Ascending aorta (tissue), 2 donors: Measurements from ENCODE around the gene GPR83. TPM values are rescaled to one million over a fixed set of nuclear protein-coding genes. Genes with fewer than 3 reads are reported as not detected.
"Not testable (repeated sequence)": the region's sequence is repeated elsewhere in the genome, so short reads cannot be mapped to it uniquely, and the experiment has no call there.

Experiments
- DNase-seq, 2 donors: peaks; one replicate each; pipeline ENCODE4 v3.0.0-alpha.2; 2019; ENCODE audit warnings: low spot score in 2 of 2
- H3K27ac ChIP-seq, 2 donors: fragments of 200-600 bp; sonication (generic); one replicate each; pipeline ENCODE4 v1.5.1; 2016 to 2017; ENCODE audit warnings: mild to moderate bottlenecking in 1 of 2
- H3K27me3 ChIP-seq: fragments of 200-600 bp; sonication (generic); one replicate; pipeline ENCODE4 v1.5.1; 2017
- H3K36me3 ChIP-seq, 2 donors: fragments of 200-600 bp; sonication (generic); one replicate each; pipeline ENCODE4 v1.5.1; 2016
- H3K4me1 ChIP-seq, 2 donors: fragments of 200-600 bp; sonication (generic); one replicate each; pipeline ENCODE4 v1.5.1; 2016 to 2017; ENCODE audit warnings: mild to moderate bottlenecking in 1 of 2
- H3K4me3 ChIP-seq, 2 donors: fragments of 200-600 bp; sonication (generic); one replicate each; pipeline ENCODE4 v1.5.1; 2016 to 2017; ENCODE audit warnings: mild to moderate bottlenecking in 1 of 2
- H3K9me3 ChIP-seq, 2 donors: fragments of 200-600 bp; sonication (generic); one replicate each; pipeline ENCODE4 v1.5.1; 2016
- intact Hi-C: fragments of 100-400 bp; cut with DNase I; formaldehyde crosslinking; loops from one replicate; pipeline ENCODE4 v1.15.1; 2023
- total RNA-seq: library from RNA; depleted of rRNA; stranded (reverse); fragments of >200 nt; gene quantifications from one replicate; pipeline ENCODE4 v1.1.0, GENCODE V29; 2016
- TF ChIP-seq, protein P1 (sequence below), 3 experiments: fragments of 200-600 bp in 2 of 3; fragments of 450-650 bp in 1 of 3; sonication (generic) in 2 of 3; IDR thresholded peaks; one replicate each; pipeline ENCODE4 v1.5.1; 2016 to 2019; ENCODE audit warnings: antibody characterized with exemption in 3 of 3, mild to moderate bottlenecking in 1 of 3, moderate library complexity in 1 of 3

GPR83 gene
- total RNA-seq, 1 donor from 2014 or later: not detected

DNA sequence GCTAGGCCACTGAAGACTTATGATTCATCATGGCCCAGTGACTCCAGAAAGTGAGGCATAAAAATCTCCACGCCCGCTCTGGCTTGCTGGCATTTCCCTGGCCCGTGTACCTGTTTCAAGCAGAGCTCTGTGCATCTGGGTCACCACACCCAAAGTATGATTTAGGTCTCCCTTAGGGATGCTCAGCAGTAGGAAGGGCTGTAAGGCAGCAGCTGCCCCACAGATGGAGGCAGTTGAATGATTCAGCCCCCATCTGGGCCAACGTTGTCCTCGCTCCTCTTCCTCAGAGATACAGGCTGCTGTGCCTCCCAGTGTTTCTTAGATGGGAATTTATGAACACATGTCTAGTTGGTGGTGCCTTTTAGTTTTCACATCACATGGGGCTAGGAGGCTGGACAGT, 21.6 kb downstream of the GPR83 start:
- no peak overlapping the region for H3K4me3 ChIP-seq
- H3K4me1 ChIP-seq: no peaks in the 10 kb centered on the region
- H3K27ac ChIP-seq: no peak overlapping the region
- H3K36me3 ChIP-seq: no peaks in the 10 kb centered on the region
- TF ChIP-seq, protein P1, sequence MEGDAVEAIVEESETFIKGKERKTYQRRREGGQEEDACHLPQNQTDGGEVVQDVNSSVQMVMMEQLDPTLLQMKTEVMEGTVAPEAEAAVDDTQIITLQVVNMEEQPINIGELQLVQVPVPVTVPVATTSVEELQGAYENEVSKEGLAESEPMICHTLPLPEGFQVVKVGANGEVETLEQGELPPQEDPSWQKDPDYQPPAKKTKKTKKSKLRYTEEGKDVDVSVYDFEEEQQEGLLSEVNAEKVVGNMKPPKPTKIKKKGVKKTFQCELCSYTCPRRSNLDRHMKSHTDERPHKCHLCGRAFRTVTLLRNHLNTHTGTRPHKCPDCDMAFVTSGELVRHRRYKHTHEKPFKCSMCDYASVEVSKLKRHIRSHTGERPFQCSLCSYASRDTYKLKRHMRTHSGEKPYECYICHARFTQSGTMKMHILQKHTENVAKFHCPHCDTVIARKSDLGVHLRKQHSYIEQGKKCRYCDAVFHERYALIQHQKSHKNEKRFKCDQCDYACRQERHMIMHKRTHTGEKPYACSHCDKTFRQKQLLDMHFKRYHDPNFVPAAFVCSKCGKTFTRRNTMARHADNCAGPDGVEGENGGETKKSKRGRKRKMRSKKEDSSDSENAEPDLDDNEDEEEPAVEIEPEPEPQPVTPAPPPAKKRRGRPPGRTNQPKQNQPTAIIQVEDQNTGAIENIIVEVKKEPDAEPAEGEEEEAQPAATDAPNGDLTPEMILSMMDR (IDR thresholded peaks at IDR 0.05): no peak
- no peaks in the 10 kb centered on the region for H3K9me3 ChIP-seq
- H3K27me3 ChIP-seq: no peaks in the 10 kb centered on the region
- no peak for DNase-seq
- intact Hi-C loops: no loop called here

DNA sequence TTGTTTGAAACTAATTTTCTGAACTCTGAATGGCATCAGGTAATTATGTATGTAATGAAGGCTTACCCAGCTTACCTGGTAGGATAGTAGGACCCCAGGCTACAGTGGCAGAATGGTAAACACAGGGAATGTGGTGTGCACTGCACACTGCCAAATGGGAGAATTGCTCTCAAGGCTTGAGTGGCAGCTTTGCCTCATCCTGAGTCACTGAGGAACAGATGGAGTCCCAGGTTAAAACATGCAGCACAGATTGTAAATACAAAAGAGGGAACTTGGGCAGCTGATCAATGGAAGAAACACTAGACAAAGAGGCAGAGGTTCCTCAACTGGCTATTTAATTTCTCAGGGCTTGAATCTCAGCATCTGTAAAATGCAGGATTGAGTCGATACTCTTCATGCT, 24.4 kb downstream of the GPR83 start:
- no peak for DNase-seq
- Histone ChIP-seq H3K27ac (no peak overlapping the region), H3K4me3 (no peak overlapping the region), H3K27me3 (no peaks in the 10 kb centered on the region), H3K36me3 (no peaks in the 10 kb centered on the region), H3K9me3 (no peaks in the 10 kb centered on the region), H3K4me1 (no peaks in the 10 kb centered on the region)
- intact Hi-C loops: no loop called here
- TF ChIP-seq, protein P1 (IDR thresholded peaks at IDR 0.05): no peak

DNA sequence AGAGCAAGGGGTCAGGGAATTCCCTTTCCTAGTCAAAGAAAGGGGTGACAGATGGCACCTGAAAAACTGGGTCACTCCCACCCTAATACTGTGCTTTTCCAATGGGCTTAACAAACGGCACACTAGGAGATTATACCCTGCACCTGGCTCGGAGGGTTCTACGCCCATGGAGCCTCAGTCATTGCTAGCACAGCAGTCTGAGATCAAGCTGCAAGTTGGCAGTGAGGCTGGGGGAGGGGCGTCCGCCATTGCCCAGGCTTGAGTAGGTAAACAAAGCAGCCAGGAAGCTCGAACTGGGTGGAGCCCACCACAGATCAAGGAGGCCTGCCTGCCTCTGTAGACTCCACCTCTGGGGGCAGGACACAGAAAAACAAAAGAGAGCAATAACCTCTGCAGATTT, 30.6 kb downstream of the GPR83 start:
- H3K36me3 ChIP-seq, H3K9me3 ChIP-seq, H3K27me3 ChIP-seq, intact Hi-C loops, H3K27ac ChIP-seq, DNase-seq, H3K4me1 ChIP-seq, H3K4me3 ChIP-seq: not testable (repeated sequence)

DNA sequence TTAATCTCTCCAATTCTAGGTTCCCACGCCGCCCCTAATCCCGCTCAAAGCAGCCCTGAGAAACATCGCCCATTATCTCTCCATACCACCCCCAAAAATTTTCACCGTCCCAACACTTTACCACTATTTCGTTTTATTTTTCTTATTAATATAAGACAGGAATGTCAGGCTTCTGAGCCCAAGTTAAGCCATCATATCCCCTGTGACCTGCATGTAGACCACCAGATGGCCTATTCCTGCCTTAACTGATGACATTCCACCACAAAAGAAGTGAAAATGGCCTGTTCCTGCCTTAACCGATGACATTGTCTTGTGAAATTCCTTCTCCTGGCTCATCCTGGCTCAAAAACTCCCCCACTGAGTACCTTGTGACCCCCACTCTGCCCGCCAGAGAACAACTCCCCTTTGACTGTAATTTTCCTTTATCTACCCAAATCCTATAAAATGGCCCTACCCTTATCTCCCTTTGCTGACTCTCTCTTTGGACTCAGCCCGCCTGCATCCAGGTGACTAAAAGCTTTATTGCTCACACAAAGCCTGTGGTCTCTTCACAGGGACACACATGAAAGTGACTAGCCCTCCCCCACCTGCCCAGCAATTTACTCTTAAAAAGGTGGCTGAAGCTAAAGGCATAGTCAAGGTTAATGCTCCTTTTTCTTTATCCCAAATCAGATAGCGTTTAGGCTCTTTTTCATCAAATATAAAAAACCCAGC, 50.2 kb downstream of the GPR83 start:
- H3K27ac ChIP-seq, DNase-seq, H3K9me3 ChIP-seq, H3K27me3 ChIP-seq, H3K4me3 ChIP-seq, H3K36me3 ChIP-seq, H3K4me1 ChIP-seq, intact Hi-C loops: not testable (repeated sequence)

DNA sequence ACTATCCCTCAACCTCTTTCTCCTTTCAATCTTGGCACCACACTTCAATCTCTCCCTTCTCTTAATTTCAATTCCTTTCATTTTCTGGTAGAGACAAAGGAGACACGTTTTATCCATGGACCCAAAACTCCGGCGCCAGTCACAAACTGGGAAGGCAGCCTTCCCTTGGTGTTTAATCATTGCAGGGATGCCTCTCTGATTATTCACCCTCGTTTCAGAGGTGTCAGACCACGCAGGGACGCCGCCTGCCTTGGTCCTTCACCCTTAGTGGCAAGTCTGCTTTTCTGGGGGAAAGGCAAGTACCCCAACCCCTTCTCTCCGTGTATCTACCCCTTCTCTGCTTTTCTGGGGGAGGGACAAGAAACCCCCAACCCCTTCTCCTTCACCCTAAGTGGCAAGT, 54.9 kb downstream of the GPR83 start:
- H3K36me3 ChIP-seq, H3K9me3 ChIP-seq, H3K27ac ChIP-seq, H3K4me3 ChIP-seq, H3K4me1 ChIP-seq, intact Hi-C loops, DNase-seq, H3K27me3 ChIP-seq: not testable (repeated sequence)

DNA sequence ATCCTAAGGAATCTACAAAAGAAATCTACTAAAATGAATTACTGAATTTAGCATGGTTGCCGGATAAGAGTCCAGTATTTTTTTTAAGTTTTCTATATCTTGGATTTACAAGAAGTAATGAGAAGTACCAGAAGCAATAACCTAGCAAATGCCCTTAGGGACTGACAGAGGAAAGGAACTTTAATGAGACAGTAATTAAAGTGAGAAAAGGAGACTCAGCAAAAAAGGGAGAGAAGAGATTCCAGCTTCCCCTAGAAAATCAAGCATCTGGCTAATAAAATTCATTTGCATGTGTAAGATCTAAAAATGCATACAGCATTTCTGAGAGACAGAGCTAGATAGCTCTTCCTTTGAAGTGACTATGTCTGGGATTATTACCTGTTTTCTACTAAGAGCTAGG, 57.7 kb downstream of the GPR83 start:
- Histone ChIP-seq H3K27ac (no peak overlapping the region), H3K4me1 (no peaks in the 10 kb centered on the region), H3K27me3 (no peaks in the 10 kb centered on the region), H3K36me3 (no peaks in the 10 kb centered on the region), H3K4me3 (no peak overlapping the region), H3K9me3 (no peaks in the 10 kb centered on the region)
- no peak for DNase-seq
- intact Hi-C loops: no loop called here
- TF ChIP-seq, protein P1 (IDR thresholded peaks at IDR 0.05): no peak

DNA sequence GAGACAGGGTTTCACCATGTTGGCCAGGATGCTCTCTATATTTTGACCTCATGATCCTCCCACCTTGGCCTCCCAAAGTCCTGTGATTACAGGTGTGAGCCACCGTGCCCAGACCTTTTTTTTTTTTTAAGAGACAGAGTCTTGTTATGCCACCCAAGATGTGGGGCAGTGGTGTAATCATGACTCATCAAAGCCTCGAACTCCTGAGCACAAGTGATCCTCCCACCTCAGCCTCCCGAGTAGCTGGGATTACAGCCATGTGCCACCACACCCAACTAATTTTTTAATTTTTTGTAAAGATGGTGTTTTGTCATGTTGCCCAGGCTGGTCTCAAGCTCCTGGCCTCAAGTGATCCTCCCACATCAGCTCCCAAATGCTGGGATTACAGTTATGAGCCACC, 59.0 kb downstream of the GPR83 start:
- H3K36me3 ChIP-seq: no peaks in the 10 kb centered on the region
- no peak overlapping the region for H3K4me3 ChIP-seq
- no peak for DNase-seq
- TF ChIP-seq, protein P1 (IDR thresholded peaks at IDR 0.05): no peak
- no peaks in the 10 kb centered on the region for H3K9me3 ChIP-seq
- H3K27me3 ChIP-seq: no peaks in the 10 kb centered on the region
- intact Hi-C loops: no loop called here
- H3K27ac ChIP-seq: no peak overlapping the region
- H3K4me1 ChIP-seq: no peaks in the 10 kb centered on the region
